ENCODE results near the gene TEX55.
A peak's percentile ranks its signal among the peaks of the same experiment; 100 is the strongest.
"Not testable (repeated sequence)": the region's sequence is repeated elsewhere in the genome, so short reads cannot be mapped to it uniquely, and the experiment has no call there.

Gene TEX55

GRCh38 chr3:119146578-119147375, 812 bp downstream of the TEX55 start:
- Mint-ChIP-seq H3K4me3 (no peak overlapping the region), H3K27ac (no peak overlapping the region), H3K4me1 (no peaks in the 10 kb centered on the region), H3K9me3 (no peaks in the 10 kb centered on the region), H3K36me3 (no peaks in the 10 kb centered on the region), H3K27me3 (no peaks in the 10 kb centered on the region)
- ATAC-seq, result peak; percentile 21

GRCh38 chr3:119147494-119147893, 1.5 kb downstream of the TEX55 start:
- Mint-ChIP-seq H3K4me3 (no peak overlapping the region), H3K36me3 (no peaks in the 10 kb centered on the region), H3K4me1 (no peaks in the 10 kb centered on the region), H3K9me3 (no peaks in the 10 kb centered on the region), H3K27ac (no peak overlapping the region), H3K27me3 (no peaks in the 10 kb centered on the region)
- ATAC-seq, result no peak

- no peak overlapping the region for H3K27ac Mint-ChIP-seq
- peaks cover 4% of the 10 kb centered on the region for H3K9me3 Mint-ChIP-seq
- H3K27me3 Mint-ChIP-seq, result peaks cover 10% of the 10 kb centered on the region
- H3K4me3 Mint-ChIP-seq, result no peak overlapping the region
- H3K4me1 Mint-ChIP-seq, result no peaks in the 10 kb centered on the region
- ATAC-seq, result no peak
- no peaks in the 10 kb centered on the region for H3K36me3 Mint-ChIP-seq
These were observed 2.7 kb downstream of the TEX55 start for GRCh38 chr3:119148493-119149180.

- no peak overlapping the region for H3K4me3 Mint-ChIP-seq
These were observed 3.5 kb downstream of the TEX55 start for GRCh38 chr3:119149484-119149883.

GRCh38 chr3:119156868-119157267, 10.9 kb downstream of the TEX55 start:
- Mint-ChIP-seq H3K4me3 (no peak overlapping the region), H3K36me3 (no peaks in the 10 kb centered on the region), H3K27ac (no peak overlapping the region), H3K27me3 (peaks cover 41% of the 10 kb centered on the region), H3K4me1 (no peaks in the 10 kb centered on the region), H3K9me3 (peaks cover 20% of the 10 kb centered on the region)
- ATAC-seq, result no peak

More at GRCh38 chr3:119149484-119149883, 3.5 kb downstream of the TEX55 start:
- ATAC-seq, result no peak
- H3K27me3 Mint-ChIP-seq, result peaks cover 19% of the 10 kb centered on the region
- no peak overlapping the region for H3K27ac Mint-ChIP-seq
- no peaks in the 10 kb centered on the region for H3K36me3 Mint-ChIP-seq
- peaks cover 9% of the 10 kb centered on the region for H3K9me3 Mint-ChIP-seq
- H3K4me1 Mint-ChIP-seq, result no peaks in the 10 kb centered on the region

- Mint-ChIP-seq H3K4me1 (no peaks in the 10 kb centered on the region), H3K4me3 (no peak overlapping the region), H3K36me3 (no peaks in the 10 kb centered on the region), H3K27ac (no peak overlapping the region), H3K27me3 (peaks cover 48% of the 10 kb centered on the region), H3K9me3 (peaks cover 20% of the 10 kb centered on the region)
- ATAC-seq, result no peak
These were observed 12.0 kb downstream of the TEX55 start for GRCh38 chr3:119157971-119158370.

- H3K9me3 Mint-ChIP-seq, result peaks cover 11% of the 10 kb centered on the region
- no peak for ATAC-seq
- H3K27me3 Mint-ChIP-seq, result peaks cover 44% of the 10 kb centered on the region
- no peaks in the 10 kb centered on the region for H3K36me3 Mint-ChIP-seq
- H3K4me3 Mint-ChIP-seq, result no peak overlapping the region
- no peak overlapping the region for H3K27ac Mint-ChIP-seq
- no peaks in the 10 kb centered on the region for H3K4me1 Mint-ChIP-seq
These were observed 14.4 kb downstream of the TEX55 start for GRCh38 chr3:119160361-119160760.

- Mint-ChIP-seq H3K4me1 (no peaks in the 10 kb centered on the region), H3K36me3 (no peaks in the 10 kb centered on the region), H3K27me3 (peaks cover 45% of the 10 kb centered on the region), H3K9me3 (peaks cover 11% of the 10 kb centered on the region), H3K27ac (no peak overlapping the region), H3K4me3 (no peak overlapping the region)
- no peak for ATAC-seq
These were observed 14.8 kb downstream of the TEX55 start for GRCh38 chr3:119160815-119161214.

GRCh38 chr3:119161240-119161639, 15.3 kb downstream of the TEX55 start:
- Mint-ChIP-seq H3K27ac (no peak overlapping the region), H3K9me3 (peaks cover 11% of the 10 kb centered on the region), H3K27me3 (peaks cover 48% of the 10 kb centered on the region), H3K4me3 (no peak overlapping the region), H3K4me1 (no peaks in the 10 kb centered on the region), H3K36me3 (no peaks in the 10 kb centered on the region)
- no peak for ATAC-seq

GRCh38 chr3:119164745-119165144, 18.8 kb downstream of the TEX55 start:
- not testable (repeated sequence) for H3K4me3 Mint-ChIP-seq, H3K9me3 Mint-ChIP-seq, ATAC-seq, H3K36me3 Mint-ChIP-seq, H3K4me1 Mint-ChIP-seq, H3K27ac Mint-ChIP-seq
- H3K27me3 Mint-ChIP-seq, result peaks cover 56% of the 10 kb centered on the region

GRCh38 chr3:119170821-119171220, 24.9 kb downstream of the TEX55 start:
- no peaks in the 10 kb centered on the region for H3K36me3 Mint-ChIP-seq
- no peaks in the 10 kb centered on the region for H3K4me1 Mint-ChIP-seq
- ATAC-seq, result no peak
- no peak overlapping the region for H3K27ac Mint-ChIP-seq
- H3K27me3 Mint-ChIP-seq, result peaks cover 15% of the 10 kb centered on the region
- H3K4me3 Mint-ChIP-seq, result no peak overlapping the region
- peaks cover 2% of the 10 kb centered on the region for H3K9me3 Mint-ChIP-seq

- H3K9me3 Mint-ChIP-seq, result peaks cover 2% of the 10 kb centered on the region
- no peak within 1 kb of the TSS for H3K27ac Mint-ChIP-seq
- H3K4me1 Mint-ChIP-seq, result no peaks in the 10 kb centered on the region
- no peaks in the 10 kb centered on the region for H3K36me3 Mint-ChIP-seq
- peaks cover 23% of the 10 kb centered on the region for H3K27me3 Mint-ChIP-seq
- H3K4me3 Mint-ChIP-seq, result no peak within 1 kb of the TSS
- ATAC-seq, result no peak
These were observed 27.4 kb downstream of the TEX55 start, which contains the start of gene UPK1B for GRCh38 chr3:119173325-119173724. Gene UPK1B (plus strand): TSS chr3:119173598. CDS start chr3:119186742, 13,144 bp downstream.

GRCh38 chr3:119175872-119176756, 30.1 kb downstream of the TEX55 start:
- Mint-ChIP-seq H3K4me1 (no peaks in the 10 kb centered on the region), H3K9me3 (no peaks in the 10 kb centered on the region)
- ATAC-seq, result no peak

GRCh38 chr3:119176778-119177177, 30.8 kb downstream of the TEX55 start:
- Mint-ChIP-seq H3K27me3 (peaks cover 31% of the 10 kb centered on the region), H3K9me3 (no peaks in the 10 kb centered on the region), H3K27ac (no peak overlapping the region), H3K4me3 (no peak overlapping the region), H3K4me1 (no peaks in the 10 kb centered on the region), H3K36me3 (no peaks in the 10 kb centered on the region)
- ATAC-seq, result no peak

More at GRCh38 chr3:119175872-119176756, 30.1 kb downstream of the TEX55 start:
- Mint-ChIP-seq H3K4me3 (no peak overlapping the region), H3K36me3 (no peaks in the 10 kb centered on the region), H3K27me3 (peaks cover 31% of the 10 kb centered on the region), H3K27ac (no peak overlapping the region)

GRCh38 chr3:119177321-119177720, 31.4 kb downstream of the TEX55 start:
- no peaks in the 10 kb centered on the region for H3K4me1 Mint-ChIP-seq
- H3K4me3 Mint-ChIP-seq, result no peak overlapping the region
- no peak overlapping the region for H3K27ac Mint-ChIP-seq
- peaks cover 31% of the 10 kb centered on the region for H3K27me3 Mint-ChIP-seq
- ATAC-seq, result no peak
- H3K9me3 Mint-ChIP-seq, result no peaks in the 10 kb centered on the region
- no peaks in the 10 kb centered on the region for H3K36me3 Mint-ChIP-seq
